ENCODE data around the gene GREM1.
A peak's percentile ranks its signal among the peaks of the same experiment; 100 is the strongest.

GREM1 gene

GRCh38 chr15:32683906-32684584 is 33.8 kb upstream of the GREM1 start:
- TF ChIP-seq CTCF (IDR thresholded peaks at IDR 0.05; ENCODE audit: insufficient read depth, low read depth, low read length, missing control alignments), result no peak
- H3K4me3 ChIP-seq (ENCODE audit: low read depth, low read length), result no peak overlapping the region
- peak; percentile 21 for DNase-seq (ENCODE audit: low read depth)

GRCh38 chr15:32685576-32685975 is 32.2 kb upstream of the GREM1 start:
- no peak for TF ChIP-seq CTCF (IDR thresholded peaks at IDR 0.05; ENCODE audit: insufficient read depth, low read depth, low read length, missing control alignments)
- no peak for DNase-seq (ENCODE audit: low read depth)
- no peak overlapping the region for H3K4me3 ChIP-seq (ENCODE audit: low read depth, low read length)

- TF ChIP-seq CTCF (IDR thresholded peaks at IDR 0.05; ENCODE audit: insufficient read depth, low read depth, low read length, missing control alignments), result no peak
- DNase-seq (ENCODE audit: low read depth), result no peak
- no peak overlapping the region for H3K4me3 ChIP-seq (ENCODE audit: low read depth, low read length)
Observed at GRCh38 chr15:32687556-32687955, 30.2 kb upstream of the GREM1 start.

GRCh38 chr15:32688151-32688639 is 29.6 kb upstream of the GREM1 start:
- DNase-seq (ENCODE audit: low read depth), result no peak

GRCh38 chr15:32690941-32691688 is 26.7 kb upstream of the GREM1 start:
- no peak for DNase-seq (ENCODE audit: low read depth)
- no peak for TF ChIP-seq CTCF (IDR thresholded peaks at IDR 0.05; ENCODE audit: insufficient read depth, low read depth, low read length, missing control alignments)
- no peak overlapping the region for H3K4me3 ChIP-seq (ENCODE audit: low read depth, low read length)

More at GRCh38 chr15:32688151-32688639, 29.6 kb upstream of the GREM1 start:
- no peak for TF ChIP-seq CTCF (IDR thresholded peaks at IDR 0.05; ENCODE audit: insufficient read depth, low read depth, low read length, missing control alignments)
- H3K4me3 ChIP-seq (ENCODE audit: low read depth, low read length), result no peak overlapping the region

GRCh38 chr15:32691689-32692038 is 26.1 kb upstream of the GREM1 start:
- H3K4me3 ChIP-seq (ENCODE audit: low read depth, low read length), result no peak overlapping the region
- no peak for TF ChIP-seq CTCF (IDR thresholded peaks at IDR 0.05; ENCODE audit: insufficient read depth, low read depth, low read length, missing control alignments)
- DNase-seq (ENCODE audit: low read depth), result no peak

Measured in GM12865 (cell line).